GM23338 (cell line): Measurements from ENCODE around the gene GAL3ST2. TPM values are rescaled to one million over a fixed set of nuclear protein-coding genes. Genes with fewer than 3 reads are reported as not detected.
"Not testable (repeated sequence)": the region's sequence is repeated elsewhere in the genome, so short reads cannot be mapped to it uniquely, and the experiment has no call there.

ENCODE experiments used
- ATAC-seq: fragments of 200-7000 bp; cut with Tn5 transposase; 3 replicates; pipeline ENCODE4 v1.9.1; 2020
- DNase-seq: peaks from one replicate; pipeline ENCODE4 v3.0.0-alpha.2; 2015; ENCODE audit warnings: low spot score
- H2AFZ ChIP-seq: fragments of 200-600 bp; sonication (generic); 2 replicates; pipeline ENCODE4 v1.8.0; 2016; ENCODE audit warnings: antibody characterized with exemption, mild to moderate bottlenecking, moderate library complexity
- H3F3A ChIP-seq: fragments of 200-600 bp; sonication (generic); replicated peaks from 2 replicates; pipeline ENCODE4 v1.8.0; 2017; ENCODE audit warnings: antibody characterized with exemption, mixed run types, low read depth
- H3K27ac ChIP-seq: fragments of 200-600 bp; sonication (generic); 2 replicates; pipeline ENCODE4 v1.6.1; 2016; ENCODE audit warnings: low read depth
- H3K27me3 ChIP-seq: fragments of 200-600 bp; sonication (generic); 2 replicates; pipeline ENCODE4 v1.8.0; 2016; ENCODE audit warnings: mild to moderate bottlenecking, mixed run types, moderate library complexity; ENCODE audit not compliant: insufficient read depth
- H3K36me3 ChIP-seq: fragments of 200-600 bp; sonication (generic); 2 replicates; pipeline ENCODE4 v1.8.0; 2016; ENCODE audit warnings: mild to moderate bottlenecking; ENCODE audit not compliant: insufficient read depth
- H3K4me1 ChIP-seq: fragments of 200-600 bp; sonication (generic); 2 replicates; pipeline ENCODE4 v1.8.0; 2016; ENCODE audit warnings: mild to moderate bottlenecking, moderate library complexity; ENCODE audit not compliant: insufficient read depth
- H3K4me2 ChIP-seq: fragments of 200-600 bp; sonication (generic); 2 replicates; pipeline ENCODE4 v1.7.1; 2017; ENCODE audit warnings: mixed run types
- H3K4me3 ChIP-seq: fragments of 200-600 bp; sonication (generic); 2 replicates; pipeline ENCODE4 v1.6.1; 2016; ENCODE audit warnings: mixed run types
- H3K79me2 ChIP-seq: fragments of 200-600 bp; sonication (generic); replicated peaks from 2 replicates; pipeline ENCODE4 v1.8.0; 2017; ENCODE audit warnings: mild to moderate bottlenecking; ENCODE audit not compliant: insufficient read depth
- H3K9me2 ChIP-seq: fragments of 200-600 bp; sonication (generic); 2 replicates; pipeline ENCODE4 v1.8.0; 2017; ENCODE audit not compliant: insufficient read depth
- H4K20me1 ChIP-seq: fragments of 200-600 bp; sonication (generic); replicated peaks from 2 replicates; pipeline ENCODE4 v1.8.0; 2017; ENCODE audit warnings: mild to moderate bottlenecking; ENCODE audit not compliant: insufficient read depth
- H3K27ac Mint-ChIP-seq: 2 replicates; pipeline ENCODE4 v1.8.0; 2020; ENCODE audit warnings: inconsistent platforms, mild to moderate bottlenecking, moderate library complexity, mixed read lengths
- H3K27me3 Mint-ChIP-seq: 3 replicates; pipeline ENCODE4 v1.8.0; 2022; ENCODE audit warnings: low read depth, mild to moderate bottlenecking, moderate library complexity, mixed read lengths, inconsistent platforms; ENCODE audit not compliant: insufficient read depth, poor library complexity
- H3K36me3 Mint-ChIP-seq: 3 replicates; pipeline ENCODE4 v1.8.0; 2021; ENCODE audit warnings: low read depth, mild to moderate bottlenecking, inconsistent platforms, moderate library complexity, mixed read lengths
- H3K4me1 Mint-ChIP-seq: 3 replicates; pipeline ENCODE4 v1.8.0; 2020; ENCODE audit warnings: mild to moderate bottlenecking, inconsistent platforms, mixed read lengths
- H3K4me3 Mint-ChIP-seq: 3 replicates; pipeline ENCODE4 v1.8.0; 2021; ENCODE audit warnings: moderate library complexity, mild to moderate bottlenecking, inconsistent platforms, mixed read lengths
- H3K9me3 Mint-ChIP-seq: 3 replicates; pipeline ENCODE4 v1.8.0; 2020; ENCODE audit warnings: moderate library complexity, mild to moderate bottlenecking, inconsistent platforms, mixed read lengths
- EZH2 ChIP-seq: fragments of 200-600 bp; sonication (generic); IDR thresholded peaks from one replicate; pipeline ENCODE4 v1.8.0; 2017; ENCODE audit warnings: antibody characterized with exemption, mild to moderate bottlenecking, low read depth; ENCODE audit not compliant: unreplicated experiment
- STAT1 ChIP-seq: IDR thresholded peaks from one replicate; pipeline ENCODE4 v1.6.1; 2016; ENCODE audit warnings: antibody characterized with exemption; ENCODE audit not compliant: unreplicated experiment
- polyA plus RNA-seq: library from polyadenylated mRNA; unstranded; fragments of >200 nt; fragmentation: Nextera tagmentation; extraction: Ambion mirVana; gene quantifications from 2 replicates; pipeline ENCODE4 v1.2.1, GENCODE V29; 2016
- total RNA-seq: library from RNA; depleted of rRNA; stranded (reverse); fragments of >200 nt; shearing (Covaris generic); gene quantifications from 2 replicates; pipeline ENCODE4 v1.2.3, GENCODE V29; 2014
- TF ChIP-seq, protein P1 (sequence below): fragments of 250-450 bp; sonication (Bioruptor Pico); IDR thresholded peaks from 2 replicates; pipeline ENCODE4 v1.5.0; 2020; ENCODE audit warnings: mild to moderate bottlenecking, moderate library complexity
- TF ChIP-seq, protein P2 (sequence below), 2 experiments: fragments of 200-600 bp in 1 of 2; sonication (generic) in 1 of 2; conservative IDR thresholded peaks; 2 replicates each; pipeline versions ENCODE4 v1.5.1 to v1.6.1; 2016 to 2017; ENCODE audit warnings: antibody characterized with exemption in 2 of 2, low read depth in 2 of 2, mild to moderate bottlenecking in 2 of 2, moderate library complexity in 1 of 2

Gene GAL3ST2
- total and polyA plus RNA-seq, 2 experiments from 2014 or later: 0.19 to 0.24 TPM

DNA sequence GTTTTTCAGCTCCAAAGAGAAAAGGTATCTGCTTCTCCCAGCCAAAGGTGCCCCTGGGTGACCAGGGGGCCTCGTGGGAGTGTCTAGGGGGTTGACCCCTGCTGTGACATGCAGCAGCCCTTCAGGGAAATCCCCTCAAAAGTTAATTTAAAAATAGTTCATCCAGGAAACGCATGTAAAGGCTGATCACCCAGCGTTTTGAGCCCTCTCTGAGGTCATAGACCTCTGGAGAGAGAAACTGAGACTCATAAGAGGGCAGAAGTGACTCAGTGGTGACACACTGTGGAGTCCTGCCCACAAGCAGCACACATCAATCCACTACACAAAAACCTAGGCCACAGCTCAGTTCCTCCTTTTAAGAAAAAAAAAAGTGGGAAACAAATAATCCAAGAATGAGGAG lies 11.9 kb downstream of the GAL3ST2 start:
- TF ChIP-seq STAT1: no peak
- TF ChIP-seq, protein P1, sequence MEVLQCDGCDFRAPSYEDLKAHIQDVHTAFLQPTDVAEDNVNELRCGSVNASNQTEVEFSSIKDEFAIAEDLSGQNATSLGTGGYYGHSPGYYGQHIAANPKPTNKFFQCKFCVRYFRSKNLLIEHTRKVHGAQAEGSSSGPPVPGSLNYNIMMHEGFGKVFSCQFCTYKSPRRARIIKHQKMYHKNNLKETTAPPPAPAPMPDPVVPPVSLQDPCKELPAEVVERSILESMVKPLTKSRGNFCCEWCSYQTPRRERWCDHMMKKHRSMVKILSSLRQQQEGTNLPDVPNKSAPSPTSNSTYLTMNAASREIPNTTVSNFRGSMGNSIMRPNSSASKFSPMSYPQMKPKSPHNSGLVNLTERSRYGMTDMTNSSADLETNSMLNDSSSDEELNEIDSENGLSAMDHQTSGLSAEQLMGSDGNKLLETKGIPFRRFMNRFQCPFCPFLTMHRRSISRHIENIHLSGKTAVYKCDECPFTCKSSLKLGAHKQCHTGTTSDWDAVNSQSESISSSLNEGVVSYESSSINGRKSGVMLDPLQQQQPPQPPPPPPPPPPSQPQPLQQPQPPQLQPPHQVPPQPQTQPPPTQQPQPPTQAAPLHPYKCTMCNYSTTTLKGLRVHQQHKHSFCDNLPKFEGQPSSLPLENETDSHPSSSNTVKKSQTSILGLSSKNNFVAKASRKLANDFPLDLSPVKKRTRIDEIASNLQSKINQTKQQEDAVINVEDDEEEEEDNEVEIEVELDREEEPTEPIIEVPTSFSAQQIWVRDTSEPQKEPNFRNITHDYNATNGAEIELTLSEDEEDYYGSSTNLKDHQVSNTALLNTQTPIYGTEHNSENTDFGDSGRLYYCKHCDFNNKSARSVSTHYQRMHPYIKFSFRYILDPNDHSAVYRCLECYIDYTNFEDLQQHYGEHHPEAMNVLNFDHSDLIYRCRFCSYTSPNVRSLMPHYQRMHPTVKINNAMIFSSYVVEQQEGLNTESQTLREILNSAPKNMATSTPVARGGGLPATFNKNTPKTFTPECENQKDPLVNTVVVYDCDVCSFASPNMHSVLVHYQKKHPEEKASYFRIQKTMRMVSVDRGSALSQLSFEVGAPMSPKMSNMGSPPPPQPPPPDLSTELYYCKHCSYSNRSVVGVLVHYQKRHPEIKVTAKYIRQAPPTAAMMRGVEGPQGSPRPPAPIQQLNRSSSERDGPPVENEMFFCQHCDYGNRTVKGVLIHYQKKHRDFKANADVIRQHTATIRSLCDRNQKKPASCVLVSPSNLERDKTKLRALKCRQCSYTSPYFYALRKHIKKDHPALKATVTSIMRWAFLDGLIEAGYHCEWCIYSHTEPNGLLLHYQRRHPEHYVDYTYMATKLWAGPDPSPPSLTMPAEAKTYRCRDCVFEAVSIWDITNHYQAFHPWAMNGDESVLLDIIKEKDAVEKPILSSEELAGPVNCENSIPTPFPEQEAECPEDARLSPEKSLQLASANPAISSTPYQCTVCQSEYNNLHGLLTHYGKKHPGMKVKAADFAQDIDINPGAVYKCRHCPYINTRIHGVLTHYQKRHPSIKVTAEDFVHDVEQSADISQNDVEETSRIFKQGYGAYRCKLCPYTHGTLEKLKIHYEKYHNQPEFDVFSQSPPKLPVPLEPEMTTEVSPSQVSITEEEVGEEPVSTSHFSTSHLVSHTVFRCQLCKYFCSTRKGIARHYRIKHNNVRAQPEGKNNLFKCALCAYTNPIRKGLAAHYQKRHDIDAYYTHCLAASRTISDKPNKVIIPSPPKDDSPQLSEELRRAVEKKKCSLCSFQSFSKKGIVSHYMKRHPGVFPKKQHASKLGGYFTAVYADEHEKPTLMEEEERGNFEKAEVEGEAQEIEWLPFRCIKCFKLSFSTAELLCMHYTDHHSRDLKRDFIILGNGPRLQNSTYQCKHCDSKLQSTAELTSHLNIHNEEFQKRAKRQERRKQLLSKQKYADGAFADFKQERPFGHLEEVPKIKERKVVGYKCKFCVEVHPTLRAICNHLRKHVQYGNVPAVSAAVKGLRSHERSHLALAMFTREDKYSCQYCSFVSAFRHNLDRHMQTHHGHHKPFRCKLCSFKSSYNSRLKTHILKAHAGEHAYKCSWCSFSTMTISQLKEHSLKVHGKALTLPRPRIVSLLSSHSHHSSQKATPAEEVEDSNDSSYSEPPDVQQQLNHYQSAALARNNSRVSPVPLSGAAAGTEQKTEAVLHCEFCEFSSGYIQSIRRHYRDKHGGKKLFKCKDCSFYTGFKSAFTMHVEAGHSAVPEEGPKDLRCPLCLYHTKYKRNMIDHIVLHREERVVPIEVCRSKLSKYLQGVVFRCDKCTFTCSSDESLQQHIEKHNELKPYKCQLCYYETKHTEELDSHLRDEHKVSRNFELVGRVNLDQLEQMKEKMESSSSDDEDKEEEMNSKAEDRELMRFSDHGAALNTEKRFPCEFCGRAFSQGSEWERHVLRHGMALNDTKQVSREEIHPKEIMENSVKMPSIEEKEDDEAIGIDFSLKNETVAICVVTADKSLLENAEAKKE (CRISPR knock-in tag): no peak
- TF ChIP-seq, protein P2, sequence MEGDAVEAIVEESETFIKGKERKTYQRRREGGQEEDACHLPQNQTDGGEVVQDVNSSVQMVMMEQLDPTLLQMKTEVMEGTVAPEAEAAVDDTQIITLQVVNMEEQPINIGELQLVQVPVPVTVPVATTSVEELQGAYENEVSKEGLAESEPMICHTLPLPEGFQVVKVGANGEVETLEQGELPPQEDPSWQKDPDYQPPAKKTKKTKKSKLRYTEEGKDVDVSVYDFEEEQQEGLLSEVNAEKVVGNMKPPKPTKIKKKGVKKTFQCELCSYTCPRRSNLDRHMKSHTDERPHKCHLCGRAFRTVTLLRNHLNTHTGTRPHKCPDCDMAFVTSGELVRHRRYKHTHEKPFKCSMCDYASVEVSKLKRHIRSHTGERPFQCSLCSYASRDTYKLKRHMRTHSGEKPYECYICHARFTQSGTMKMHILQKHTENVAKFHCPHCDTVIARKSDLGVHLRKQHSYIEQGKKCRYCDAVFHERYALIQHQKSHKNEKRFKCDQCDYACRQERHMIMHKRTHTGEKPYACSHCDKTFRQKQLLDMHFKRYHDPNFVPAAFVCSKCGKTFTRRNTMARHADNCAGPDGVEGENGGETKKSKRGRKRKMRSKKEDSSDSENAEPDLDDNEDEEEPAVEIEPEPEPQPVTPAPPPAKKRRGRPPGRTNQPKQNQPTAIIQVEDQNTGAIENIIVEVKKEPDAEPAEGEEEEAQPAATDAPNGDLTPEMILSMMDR (conservative IDR thresholded peaks at IDR 0.05; ENCODE audit: low read depth in 2 of 2): no peak
- no peak for TF ChIP-seq EZH2
- Mint-ChIP-seq H3K27me3 (peaks cover 1% of the 10 kb centered on the region), H3K9me3 (peaks cover 37% of the 10 kb centered on the region), H3K36me3 (peaks cover 8% of the 10 kb centered on the region; the same call in 2 of the 3 replicates), H3K4me1 (peaks cover 15% of the 10 kb centered on the region), H3K4me3 (no peak overlapping the region), H3K27ac (no peak overlapping the region)
- no peaks in the 10 kb centered on the region for H4K20me1 ChIP-seq
- H3K79me2 ChIP-seq: no peaks in the 10 kb centered on the region
- H3F3A ChIP-seq: peaks cover 4% of the 10 kb centered on the region; the same call in 1 of the 2 replicates
- no peak overlapping the region for H3K27ac ChIP-seq
- ATAC-seq (no peak), DNase-seq (no peak)
- no peak overlapping the region for H3K4me2 ChIP-seq
- H3K4me3 ChIP-seq: no peak overlapping the region
- no peaks in the 10 kb centered on the region for H3K27me3 ChIP-seq
- H3K4me1 ChIP-seq: peaks cover 24% of the 10 kb centered on the region; the same call in 1 of the 2 replicates
- no peaks in the 10 kb centered on the region; the same call in 1 of the 2 replicates for H3K36me3 ChIP-seq
- no peaks in the 10 kb centered on the region for H3K9me2 ChIP-seq
- no peak overlapping the region for H2AFZ ChIP-seq

DNA sequence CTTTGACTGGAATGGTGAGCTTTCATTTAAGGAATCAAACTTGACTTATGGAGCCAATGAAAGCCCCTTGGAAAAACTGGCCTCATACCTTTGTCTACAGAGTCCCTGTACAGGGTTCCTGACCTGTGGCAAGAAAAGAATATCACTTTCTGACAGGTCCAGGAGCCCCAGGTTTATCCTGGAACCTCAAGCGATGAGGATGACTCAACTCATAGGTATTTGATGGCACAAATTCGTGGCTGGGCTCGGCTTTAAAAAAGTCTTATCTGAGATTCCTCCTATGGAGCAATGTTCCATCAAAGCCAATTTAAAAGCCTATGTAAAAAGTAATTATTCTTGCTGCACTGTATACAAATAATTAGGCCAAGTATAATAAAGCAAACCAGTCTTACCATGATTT lies 14.8 kb downstream of the GAL3ST2 start:
- H3F3A ChIP-seq, H3K36me3 ChIP-seq, H3K9me2 ChIP-seq, H3K27me3 ChIP-seq, H3K79me2 ChIP-seq, H4K20me1 ChIP-seq, H3K4me3 Mint-ChIP-seq, DNase-seq, H3K27ac Mint-ChIP-seq, H3K4me2 ChIP-seq, H3K4me3 ChIP-seq, H3K27ac ChIP-seq, ATAC-seq, H3K27me3 Mint-ChIP-seq, H2AFZ ChIP-seq, H3K36me3 Mint-ChIP-seq: not testable (repeated sequence)
- H3K9me3 Mint-ChIP-seq: peaks cover 24% of the 10 kb centered on the region
- peaks cover 14% of the 10 kb centered on the region; the same call in 1 of the 2 replicates for H3K4me1 ChIP-seq
- peaks cover 15% of the 10 kb centered on the region for H3K4me1 Mint-ChIP-seq
